GM21717 (cell line): Measurements from ENCODE around the gene PIGP.
"Not testable (repeated sequence)": the region's sequence is repeated elsewhere in the genome, so short reads cannot be mapped to it uniquely, and the experiment has no call there.

ENCODE experiments used
- ATAC-seq: cut with Tn5 transposase; IDR thresholded peaks from one replicate; pipeline ENCODE4 v1.9.1; 2021; ENCODE audit warnings: mild to moderate bottlenecking, moderate library complexity; ENCODE audit not compliant: unreplicated experiment

Gene PIGP

DNA sequence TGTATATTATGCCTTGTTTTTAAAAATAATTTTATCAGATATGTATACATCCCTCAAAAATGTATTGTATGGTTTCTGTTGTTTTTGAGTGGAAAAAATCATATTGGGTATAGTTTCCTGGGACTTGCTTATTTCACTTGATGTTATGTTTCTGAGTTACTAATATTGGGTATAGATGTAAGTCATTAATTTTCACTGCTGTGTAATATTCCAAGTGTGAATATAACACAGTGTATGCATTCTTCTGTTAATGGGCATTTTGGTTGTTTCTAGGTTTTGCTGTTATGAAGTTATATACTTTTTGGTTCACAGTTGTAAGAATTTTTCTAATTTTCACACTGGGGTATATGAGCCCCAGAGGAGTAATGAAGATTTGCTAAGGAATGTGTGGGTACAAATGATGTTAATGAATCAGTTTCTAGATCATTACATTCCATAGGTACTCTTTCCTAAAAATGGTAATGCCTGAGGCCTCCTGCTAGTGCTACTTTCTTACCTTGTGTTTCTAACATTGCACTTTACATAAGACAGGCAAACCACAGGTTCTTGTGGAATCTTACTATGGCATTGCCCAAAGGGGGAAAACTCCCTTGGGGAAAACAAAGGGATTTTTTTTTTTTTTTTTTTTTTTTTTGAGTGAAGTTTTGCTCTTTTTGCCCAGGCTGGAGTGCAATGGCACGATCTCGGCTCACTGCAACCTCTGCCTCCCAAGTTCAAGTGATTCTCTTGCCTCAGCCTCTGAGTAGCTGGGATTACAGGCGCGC is 3.4 kb upstream of the PIGP start:
- no peak for ATAC-seq

- no peak for ATAC-seq
These were observed 2.4 kb upstream of the PIGP start for GRCh38 chr21:37075214-37075770.

DNA sequence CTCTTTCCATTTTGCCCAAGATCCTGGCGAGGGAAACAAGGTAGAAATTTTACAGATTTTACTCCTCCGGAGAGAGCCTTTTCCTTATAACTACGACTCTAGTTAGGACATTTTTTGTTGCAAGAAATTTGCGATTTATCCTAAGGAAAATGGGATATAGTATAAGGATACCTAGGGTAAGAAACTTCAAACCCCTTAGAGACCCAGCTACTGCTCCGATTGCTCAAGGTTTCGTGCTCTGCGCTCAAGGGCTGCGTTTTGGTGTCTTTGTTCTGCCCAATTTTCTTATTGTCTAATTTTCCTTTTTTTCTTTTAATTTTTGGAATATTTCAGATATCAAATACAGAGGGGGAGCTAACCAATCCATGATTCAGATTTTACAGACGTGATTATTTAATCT is 1.7 kb upstream of the PIGP start:
- no peak for ATAC-seq

DNA sequence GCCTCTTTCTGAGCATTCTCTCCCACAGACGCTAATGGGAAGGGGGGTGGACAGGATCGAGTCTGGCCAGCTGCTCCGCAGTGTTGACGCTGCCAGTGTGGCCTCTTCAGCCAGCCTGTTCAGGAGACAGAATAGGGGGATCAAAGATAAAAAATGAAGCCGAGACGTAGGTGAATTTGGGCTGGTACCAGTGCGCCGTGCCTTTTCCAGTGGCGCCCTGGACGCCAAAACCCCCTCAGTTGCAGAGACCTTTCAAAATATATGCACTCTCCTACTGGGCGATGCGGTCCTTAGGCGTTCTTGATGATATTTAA is 1.3 kb upstream of the PIGP start:
- no peak for ATAC-seq

GRCh38 chr21:37073417-37074196 is 736 bp upstream of the PIGP start:
- ATAC-seq: peak; percentile 30

DNA sequence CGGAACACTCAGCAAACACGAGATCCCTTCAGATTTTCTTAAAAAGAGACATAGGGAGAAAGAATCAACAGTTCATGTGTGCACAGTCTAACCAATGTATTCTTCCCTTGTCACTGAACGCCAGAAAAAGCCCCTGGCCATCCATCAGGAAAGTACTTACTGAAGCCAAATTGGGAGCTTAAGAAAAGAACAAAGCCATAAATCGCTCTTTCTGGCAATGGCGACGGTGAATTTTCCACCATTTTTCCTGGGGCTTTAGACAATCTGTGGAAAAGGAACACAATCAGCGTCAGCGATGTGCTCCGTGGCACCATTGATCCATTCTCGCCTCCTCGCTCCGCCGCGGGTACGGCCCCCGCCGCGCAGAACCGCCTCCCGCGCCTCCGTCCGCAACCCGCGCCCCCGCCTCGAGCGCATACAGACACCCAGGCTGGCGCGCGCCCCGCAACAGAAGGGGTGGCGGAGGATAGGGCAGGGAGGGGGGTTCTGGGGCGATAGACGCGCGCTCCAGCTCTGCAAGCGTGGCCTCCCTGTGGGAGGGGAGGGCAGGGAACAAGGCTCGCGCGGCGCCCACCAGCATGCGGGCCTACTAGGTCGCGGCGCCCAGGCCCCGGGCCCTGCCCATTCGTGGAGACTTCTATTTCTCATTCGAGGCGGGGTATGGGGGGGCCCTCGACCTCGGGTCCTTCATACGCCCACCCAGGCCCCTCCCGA is 440 bp downstream of the PIGP start:
- ATAC-seq: peak; percentile 41

- ATAC-seq: no peak
These were observed 1.2 kb downstream of the PIGP start for GRCh38 chr21:37071561-37072273.

DNA sequence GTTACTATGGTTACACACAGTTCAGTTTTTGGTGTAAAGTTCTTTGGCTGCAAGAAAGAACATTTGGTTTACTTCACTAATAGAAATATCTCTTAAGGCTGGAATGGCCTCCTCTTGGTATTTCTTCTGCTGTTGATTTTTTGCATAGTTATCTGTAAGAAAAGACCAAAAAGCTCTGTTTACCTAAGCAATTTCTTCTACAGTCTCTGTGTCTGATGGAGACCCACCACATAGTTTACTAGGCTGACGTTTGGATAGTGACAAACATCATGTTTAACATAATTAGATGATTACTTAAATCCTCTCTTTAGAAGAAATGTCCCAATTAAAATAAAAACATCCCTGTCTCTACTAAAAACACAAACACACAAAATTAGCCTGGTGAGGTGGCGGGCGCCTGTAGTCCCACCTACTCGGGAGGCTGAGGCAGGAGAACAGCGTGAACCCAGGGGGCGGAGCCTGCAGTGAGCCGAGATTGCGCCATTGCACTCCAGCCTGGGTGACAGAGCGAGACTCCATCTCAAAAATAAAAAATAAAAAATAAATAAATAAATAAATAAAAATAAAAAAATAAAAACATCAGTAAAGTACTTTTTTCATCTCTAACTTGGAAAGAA is 7.2 kb downstream of the PIGP start:
- ATAC-seq: no peak

- ATAC-seq: no peak
These were observed 8.0 kb downstream of the PIGP start for GRCh38 chr21:37064841-37065240.

GRCh38 chr21:37063433-37063832 is 9.4 kb downstream of the PIGP start:
- no peak for ATAC-seq

DNA sequence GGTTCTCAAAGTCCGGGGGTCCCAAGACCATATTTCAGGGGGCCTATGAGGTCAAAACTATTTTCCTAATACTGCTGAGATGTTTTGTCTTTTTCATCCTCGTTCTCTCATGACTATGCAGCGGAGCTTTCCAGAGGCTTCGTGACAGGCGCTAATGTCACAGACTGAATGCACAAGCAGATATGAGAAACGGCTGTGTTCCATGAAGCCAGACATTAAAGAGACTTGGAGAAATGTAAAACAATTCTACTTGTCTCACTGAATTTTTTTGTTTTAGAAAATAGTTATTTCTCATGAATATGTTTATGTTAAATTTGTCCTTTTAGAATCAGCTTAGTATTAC is 10.3 kb downstream of the PIGP start:
- no peak for ATAC-seq

GRCh38 chr21:37061926-37062592 is 10.8 kb downstream of the PIGP start:
- no peak for ATAC-seq

DNA sequence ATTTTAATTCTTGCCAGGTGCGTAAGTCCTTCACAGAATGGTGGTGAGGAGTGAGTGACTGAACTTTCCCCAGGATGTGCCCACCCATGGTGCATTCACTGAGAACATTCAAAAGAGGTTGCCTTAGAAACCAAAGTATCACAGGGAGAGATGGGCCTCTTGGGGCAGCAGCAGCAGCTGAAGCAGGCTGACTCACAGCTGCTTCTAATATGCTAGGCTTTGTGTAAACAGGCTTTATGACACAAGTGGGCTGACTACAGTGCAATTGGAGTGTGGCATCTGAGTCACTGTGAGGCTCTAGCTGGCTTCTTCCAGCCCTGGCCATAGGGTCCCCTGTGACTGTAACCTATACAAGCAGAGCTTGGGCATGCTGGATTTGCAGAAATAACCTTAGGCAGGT is 12.6 kb downstream of the PIGP start:
- no peak for ATAC-seq

- ATAC-seq: no peak
These were observed 13.7 kb downstream of the PIGP start for GRCh38 chr21:37059181-37059580.

DNA sequence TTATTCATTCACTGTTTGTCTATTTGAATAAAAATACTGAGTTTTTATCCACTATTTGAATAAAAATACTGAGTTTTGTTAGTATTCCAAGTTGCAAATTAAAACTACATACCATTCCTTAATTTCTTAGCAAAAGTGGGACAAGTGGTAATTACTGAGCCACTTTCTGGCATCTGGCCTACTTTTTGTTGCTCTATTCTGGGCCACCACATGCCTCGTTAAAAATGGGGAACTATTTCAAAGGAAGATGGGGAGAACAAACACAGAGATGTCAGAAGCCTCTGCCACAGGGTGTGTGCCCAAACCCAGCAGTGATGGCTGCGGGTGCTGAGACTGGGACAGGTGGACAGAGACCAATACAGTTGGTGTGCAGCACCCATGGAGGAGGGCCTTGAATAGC is 14.6 kb downstream of the PIGP start:
- no peak for ATAC-seq

DNA sequence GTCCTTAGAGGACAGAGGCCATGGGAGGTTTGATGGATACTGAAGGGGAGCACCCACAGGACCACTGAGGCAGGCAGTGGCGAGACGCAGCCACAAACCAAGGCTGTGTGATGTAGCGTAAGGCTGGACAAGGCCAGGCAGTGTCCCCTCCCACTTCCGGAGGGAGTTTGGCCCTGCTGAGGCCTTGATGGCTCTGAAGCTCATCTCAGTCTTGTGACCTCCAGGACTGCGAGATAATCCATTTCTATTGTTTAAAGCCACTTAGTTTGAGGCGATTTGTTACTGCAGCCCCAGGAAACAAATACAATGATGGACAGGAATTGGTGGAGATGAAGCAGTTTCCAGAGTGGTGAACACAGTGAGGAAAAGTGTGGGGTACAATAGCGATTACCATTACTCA is 15.3 kb downstream of the PIGP start:
- no peak for ATAC-seq

GRCh38 chr21:37055271-37055855 is 17.5 kb downstream of the PIGP start:
- ATAC-seq: no peak

DNA sequence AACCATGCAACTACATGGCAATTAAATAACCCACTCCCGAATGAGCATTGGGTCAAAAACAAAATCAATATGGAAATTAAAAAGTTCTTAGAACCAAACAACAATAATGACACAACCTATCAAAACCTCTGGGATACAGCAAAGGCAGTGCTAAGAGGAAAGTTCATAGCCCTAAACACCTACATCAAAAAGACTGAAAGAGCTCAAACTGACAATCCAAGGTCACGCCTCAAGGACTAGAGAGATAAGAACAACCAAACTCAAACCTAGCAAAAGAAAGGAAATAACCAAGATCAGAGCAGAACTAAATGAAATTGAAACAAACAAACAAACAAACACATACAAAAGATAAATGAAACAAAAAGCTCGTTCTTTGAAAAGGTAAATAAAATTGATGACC is 23.1 kb downstream of the PIGP start:
- not testable (repeated sequence) for ATAC-seq

GRCh38 chr21:37047079-37047478 is 25.8 kb downstream of the PIGP start:
- ATAC-seq: no peak

DNA sequence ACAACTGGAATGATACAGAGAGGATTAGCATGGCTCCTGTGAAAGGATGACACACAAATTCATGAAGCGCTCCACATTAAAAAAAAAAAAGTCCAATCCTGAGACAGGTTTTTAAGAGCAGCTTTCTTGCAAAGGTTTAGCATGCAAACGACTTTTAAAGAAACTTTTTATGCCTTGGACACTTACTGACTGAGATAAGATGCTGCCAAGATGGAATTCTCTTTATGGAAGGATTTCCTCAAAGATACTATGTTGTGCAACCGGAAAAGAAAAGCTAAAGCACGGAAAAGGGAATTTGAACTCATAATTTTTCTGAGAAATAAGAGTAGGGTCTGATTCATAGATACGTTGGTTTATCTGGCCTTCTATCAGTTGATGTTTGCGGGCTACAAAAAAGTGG is 27.3 kb downstream of the PIGP start:
- ATAC-seq: no peak
